HG03103 (cell line): ENCODE data around the gene TMSB15B.
"Not testable (repeated sequence)": the region's sequence is repeated elsewhere in the genome, so short reads cannot be mapped to it uniquely, and the experiment has no call there.

Experiments used
- ATAC-seq: cut with Tn5 transposase; IDR thresholded peaks from one replicate; pipeline ENCODE4 v1.9.1; 2021; ENCODE audit warnings: low read depth; ENCODE audit not compliant: unreplicated experiment

Gene TMSB15B

GRCh38 chrX:104015576-104015975 is 53.1 kb downstream of the TMSB15B start:
- ATAC-seq: not testable (repeated sequence)
